Ecto neural progenitor cell (in vitro differentiated cells): Measurements from ENCODE around the gene SOBP.
"Not testable (repeated sequence)": the region's sequence is repeated elsewhere in the genome, so short reads cannot be mapped to it uniquely, and the experiment has no call there.

Source experiments
- DNase-seq: peaks from one replicate; pipeline ENCODE4 v3.0.0-alpha.2; 2018; ENCODE audit warnings: low spot score

Gene SOBP, protein sequence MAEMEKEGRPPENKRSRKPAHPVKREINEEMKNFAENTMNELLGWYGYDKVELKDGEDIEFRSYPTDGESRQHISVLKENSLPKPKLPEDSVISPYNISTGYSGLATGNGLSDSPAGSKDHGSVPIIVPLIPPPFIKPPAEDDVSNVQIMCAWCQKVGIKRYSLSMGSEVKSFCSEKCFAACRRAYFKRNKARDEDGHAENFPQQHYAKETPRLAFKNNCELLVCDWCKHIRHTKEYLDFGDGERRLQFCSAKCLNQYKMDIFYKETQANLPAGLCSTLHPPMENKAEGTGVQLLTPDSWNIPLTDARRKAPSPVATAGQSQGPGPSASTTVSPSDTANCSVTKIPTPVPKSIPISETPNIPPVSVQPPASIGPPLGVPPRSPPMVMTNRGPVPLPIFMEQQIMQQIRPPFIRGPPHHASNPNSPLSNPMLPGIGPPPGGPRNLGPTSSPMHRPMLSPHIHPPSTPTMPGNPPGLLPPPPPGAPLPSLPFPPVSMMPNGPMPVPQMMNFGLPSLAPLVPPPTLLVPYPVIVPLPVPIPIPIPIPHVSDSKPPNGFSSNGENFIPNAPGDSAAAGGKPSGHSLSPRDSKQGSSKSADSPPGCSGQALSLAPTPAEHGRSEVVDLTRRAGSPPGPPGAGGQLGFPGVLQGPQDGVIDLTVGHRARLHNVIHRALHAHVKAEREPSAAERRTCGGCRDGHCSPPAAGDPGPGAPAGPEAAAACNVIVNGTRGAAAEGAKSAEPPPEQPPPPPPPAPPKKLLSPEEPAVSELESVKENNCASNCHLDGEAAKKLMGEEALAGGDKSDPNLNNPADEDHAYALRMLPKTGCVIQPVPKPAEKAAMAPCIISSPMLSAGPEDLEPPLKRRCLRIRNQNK

DNA sequence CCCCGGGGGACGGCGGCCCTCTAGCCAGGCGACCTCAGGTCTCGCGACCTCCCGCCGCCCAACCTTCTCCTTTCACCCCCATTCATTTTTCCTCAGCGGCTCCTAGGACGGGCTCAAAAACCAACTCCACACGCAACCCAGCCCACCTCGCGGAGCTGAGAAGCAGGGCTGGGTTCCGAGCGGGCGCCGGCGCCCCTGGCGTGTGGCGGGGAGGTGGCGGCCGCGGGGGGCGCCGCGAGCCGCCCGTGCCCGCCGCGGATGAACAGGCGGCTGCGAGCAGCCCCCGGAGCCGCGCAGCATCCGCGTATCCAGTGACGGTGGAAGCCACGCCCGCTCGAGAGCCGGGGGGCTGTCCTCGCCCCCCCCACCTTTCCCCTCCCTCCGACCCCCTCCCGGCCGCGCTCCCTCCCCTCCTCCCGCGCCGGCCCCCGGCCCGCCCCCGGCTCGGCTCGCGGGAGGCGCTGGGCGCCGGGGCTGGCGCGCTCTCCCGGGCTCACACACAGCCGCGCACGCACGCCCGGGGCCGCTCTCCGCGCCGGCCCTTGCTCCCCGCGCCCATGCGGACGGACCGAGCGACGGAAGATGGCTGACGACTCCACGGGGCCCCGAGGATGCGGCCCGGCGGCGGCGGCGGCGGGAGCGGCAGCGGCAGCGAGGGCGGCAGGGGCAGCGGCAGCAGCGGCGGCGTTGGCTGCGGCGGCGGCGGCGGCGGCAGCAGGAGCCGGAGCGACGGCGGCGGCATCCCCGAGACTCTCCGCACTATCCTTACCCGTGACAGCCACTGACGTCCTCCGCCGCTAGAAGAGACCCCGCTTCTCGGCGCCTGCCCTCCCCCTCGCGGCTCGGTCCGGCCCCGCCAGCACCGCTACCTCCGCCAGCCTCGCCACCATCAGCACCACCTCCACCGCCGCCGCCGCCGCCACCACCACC is at the start of gene SOBP:
Gene SOBP (plus strand): TSS at position 482 of the 930 bp plus-strand sequence. CDS start 500 bp downstream, outside the sequence.
- DNase-seq, result peak; percentile 84

DNA sequence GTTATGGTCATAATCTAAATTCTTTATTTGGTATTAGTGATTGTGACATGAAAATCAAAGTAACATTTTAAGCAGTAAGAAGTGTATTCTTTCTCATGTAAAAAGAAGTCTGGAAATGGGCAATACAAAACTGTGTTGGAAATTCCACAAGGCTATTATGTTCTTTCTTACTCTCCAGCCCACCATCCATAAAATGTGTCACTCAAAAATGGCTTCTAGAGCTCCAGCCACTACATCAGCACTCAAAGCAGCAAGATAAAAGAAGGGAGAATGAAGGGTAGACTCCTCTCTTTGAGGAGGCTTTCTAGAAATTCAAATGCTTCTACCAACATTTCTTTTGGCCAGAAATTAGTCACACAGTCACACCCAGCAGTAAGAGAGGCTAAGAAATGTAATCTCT is 49.0 kb upstream of the SOBP start:
- DNase-seq, result no peak

- DNase-seq, result no peak
Observed at GRCh38 chr6:107441682-107442081, 48.2 kb upstream of the SOBP start.

DNA sequence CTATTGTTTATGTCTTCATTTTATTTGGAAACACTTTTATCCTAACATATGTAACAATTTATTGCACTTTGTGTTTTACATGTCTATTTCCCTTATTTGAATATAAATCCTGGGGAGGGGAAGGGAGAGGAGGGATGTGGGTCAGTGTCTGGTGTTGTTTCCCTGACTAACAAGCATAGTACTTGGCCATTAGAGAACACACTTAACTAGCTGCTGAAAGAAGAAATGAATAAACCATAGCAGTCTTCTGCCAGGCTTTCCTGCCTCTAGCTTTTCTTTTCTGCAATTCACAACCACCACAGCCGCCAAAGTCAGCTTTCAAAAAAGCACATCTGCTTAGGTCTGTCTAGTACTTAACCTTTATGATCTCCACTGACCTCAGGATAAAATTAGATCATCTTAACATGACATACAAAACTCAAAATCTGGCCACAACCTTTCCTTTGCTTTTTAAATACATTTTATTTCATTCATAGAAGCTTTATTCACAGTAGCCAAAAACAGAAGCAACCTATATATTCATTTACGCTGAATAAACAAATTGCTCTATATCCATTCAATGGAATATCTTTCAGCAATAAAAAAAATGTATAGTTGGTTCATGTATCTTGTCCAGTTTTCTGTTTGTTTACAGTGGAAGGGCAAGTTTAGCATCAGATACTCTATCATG is 46.8 kb upstream of the SOBP start:
- no peak for DNase-seq

DNA sequence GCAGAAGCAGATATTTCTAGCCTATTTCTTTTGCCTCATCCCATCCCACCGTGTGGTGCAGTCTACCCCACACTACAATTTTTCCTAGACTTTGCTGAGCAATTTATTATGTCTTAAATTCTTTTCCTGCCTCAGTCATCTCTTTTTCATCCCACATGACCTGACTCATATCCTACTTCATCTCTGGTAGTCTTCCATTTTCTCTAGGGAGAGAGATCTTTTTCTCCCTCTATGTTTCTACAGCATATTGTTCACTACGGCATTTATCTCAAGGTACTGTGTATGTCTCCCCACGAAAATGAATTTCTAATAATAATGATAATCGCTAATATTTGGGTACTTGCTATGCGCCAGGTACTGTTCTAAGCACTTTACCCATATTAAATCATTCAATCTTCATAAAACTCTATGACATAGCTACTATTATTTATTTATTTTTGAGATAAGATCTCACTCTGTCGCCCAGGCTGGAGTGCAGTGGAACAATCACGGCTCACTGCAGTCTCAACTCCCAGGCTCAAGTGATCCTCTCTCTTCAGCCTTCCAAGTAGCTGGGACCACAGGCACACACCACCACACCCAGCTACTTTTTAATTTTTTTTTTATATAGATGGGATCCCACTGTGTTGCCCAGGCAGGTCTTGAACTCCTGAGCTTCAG is 46.2 kb upstream of the SOBP start:
- DNase-seq, result no peak

DNA sequence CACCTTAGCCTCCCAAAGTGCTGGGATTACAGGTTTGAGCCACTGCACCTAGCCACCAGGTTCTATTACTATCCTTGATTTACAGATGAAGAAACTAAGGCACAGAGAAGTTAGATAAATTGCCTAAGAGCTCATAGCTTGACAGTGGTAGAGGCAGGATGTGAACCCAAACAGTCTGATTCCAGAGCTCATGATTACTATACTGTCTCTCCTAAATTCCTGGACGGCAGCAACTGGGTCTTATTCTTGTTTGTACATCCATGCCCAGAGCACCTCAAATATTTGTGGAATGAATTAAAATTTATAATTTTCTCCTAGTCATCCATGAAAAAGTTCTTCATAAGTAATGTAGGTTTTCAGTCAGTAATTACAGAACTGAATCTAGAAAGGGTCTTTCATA is 45.6 kb upstream of the SOBP start:
- DNase-seq, result no peak

DNA sequence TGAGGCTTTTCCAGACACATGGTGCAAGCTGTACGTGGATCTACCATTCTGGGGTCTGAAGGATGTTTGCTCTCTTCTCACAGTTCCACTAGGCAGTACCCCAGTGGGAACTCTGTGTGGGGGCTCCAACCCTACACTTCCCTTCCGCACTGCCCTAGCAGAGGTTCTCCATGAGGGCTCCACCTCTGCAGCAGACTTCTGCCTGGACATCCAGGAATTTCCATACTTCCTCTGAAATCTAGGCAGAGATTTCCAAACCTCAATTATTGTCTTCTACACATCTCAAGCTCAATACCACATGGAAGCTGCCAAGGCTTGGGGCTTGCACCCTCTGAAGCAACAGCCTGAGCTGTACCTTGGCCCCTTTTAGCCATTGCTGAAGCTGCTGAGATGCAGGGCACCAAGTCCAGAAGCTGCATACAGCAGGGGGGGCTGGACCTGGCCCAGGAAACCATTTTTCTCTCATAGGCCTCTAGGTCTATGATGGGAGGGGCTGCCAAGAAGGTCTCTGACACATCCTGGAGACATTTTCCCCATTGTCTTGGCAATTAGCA is 42.2 kb upstream of the SOBP start:
- DNase-seq, result no peak

- DNase-seq, result no peak
Observed at GRCh38 chr6:107448776-107449175, 41.1 kb upstream of the SOBP start.

GRCh38 chr6:107458672-107459282 is 31.1 kb upstream of the SOBP start:
- no peak for DNase-seq

GRCh38 chr6:107459283-107460082 is 30.4 kb upstream of the SOBP start, which contains the start of gene PDSS2:
TSS of gene PDSS2 (minus strand) at chr6:107459564. CDS start at chr6:107459285, 279 bp downstream.
- DNase-seq, result peak; percentile 98

DNA sequence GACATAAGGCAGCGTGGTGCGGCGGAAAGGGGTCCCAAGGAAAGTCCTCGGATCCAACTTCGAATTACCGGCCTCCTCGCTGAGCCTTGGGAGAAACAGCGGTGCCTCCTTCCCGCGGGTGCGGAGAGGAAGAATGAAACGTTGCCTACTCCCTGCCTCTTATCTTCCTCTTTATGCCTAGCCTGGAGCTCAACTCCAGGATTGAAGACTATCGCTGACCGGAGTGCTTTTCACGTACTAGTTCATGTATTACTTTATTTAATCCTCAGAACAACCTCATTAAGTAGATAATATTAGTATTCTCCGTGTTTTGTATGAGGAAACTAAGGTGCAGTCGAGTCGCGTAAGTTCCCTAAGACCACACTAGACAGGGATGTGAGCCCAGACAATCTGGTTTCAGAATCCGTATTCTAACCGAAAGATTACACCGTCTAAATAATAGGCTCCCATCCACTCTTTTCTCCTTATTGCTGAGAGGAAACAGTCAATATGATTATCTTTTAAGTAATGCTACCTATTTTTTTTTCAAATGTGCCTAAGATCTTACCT is 29.8 kb upstream of the SOBP start:
- no peak for DNase-seq

GRCh38 chr6:107466062-107466461 is 23.9 kb upstream of the SOBP start:
- DNase-seq, result no peak

DNA sequence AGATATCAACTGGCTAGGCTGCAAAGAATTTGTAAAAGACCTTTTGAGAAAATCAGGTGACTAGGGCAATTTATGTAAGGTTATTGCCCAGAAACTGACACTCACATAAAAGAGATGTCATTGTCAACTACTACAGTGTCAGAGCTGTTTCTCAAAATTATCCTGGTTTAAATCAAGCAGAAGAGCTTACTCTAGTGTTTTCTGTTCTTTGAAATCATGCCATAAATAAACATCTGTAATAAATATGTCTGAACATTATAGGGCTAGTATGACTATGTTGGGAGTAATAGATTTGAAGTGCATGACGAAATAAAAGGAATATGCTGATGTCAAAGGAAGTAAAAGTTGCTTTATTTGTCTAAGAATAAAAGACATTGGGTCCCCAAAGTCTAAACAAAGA is 19.6 kb upstream of the SOBP start:
- no peak for DNase-seq

- no peak for DNase-seq
Observed at GRCh38 chr6:107473660-107474059, 16.3 kb upstream of the SOBP start.

DNA sequence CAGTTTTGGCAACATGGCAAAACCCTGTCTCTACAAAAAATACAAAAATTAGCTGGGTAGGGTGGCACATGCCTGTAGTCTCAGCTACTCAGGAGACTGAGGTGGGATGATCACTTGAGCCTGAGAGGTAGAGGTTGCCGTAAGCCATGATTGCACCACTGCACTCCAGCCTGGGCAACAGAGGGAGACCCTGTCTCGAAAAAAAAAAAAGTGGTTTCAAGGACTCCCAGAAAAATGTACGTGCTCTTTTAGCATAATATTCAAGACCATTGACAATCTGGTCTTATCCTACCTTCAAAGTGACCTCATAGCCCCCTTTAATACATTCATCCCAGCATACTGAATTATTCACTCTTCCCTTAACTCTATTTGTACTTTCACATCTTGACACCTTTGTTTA is 14.6 kb upstream of the SOBP start:
- not testable (repeated sequence) for DNase-seq

DNA sequence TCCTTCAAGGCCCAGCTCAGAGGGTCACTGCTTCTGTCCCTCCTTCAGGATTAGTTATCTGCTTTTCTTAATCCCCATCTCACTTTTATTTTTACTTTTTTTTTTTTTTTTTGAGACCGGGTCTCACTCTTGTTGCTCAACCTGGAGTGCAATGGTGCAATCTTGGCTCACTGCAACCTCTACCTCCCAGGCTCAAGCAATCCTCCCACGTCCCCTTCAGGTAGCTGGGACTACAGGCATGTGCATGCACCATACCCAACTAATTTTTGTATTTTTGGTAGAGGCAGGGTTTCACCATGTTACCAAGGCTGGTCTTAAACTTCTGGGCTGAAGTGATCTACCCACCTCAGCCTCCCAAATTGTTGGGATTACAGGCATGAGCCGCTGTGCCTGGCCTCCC is 14.1 kb upstream of the SOBP start:
- not testable (repeated sequence) for DNase-seq

DNA sequence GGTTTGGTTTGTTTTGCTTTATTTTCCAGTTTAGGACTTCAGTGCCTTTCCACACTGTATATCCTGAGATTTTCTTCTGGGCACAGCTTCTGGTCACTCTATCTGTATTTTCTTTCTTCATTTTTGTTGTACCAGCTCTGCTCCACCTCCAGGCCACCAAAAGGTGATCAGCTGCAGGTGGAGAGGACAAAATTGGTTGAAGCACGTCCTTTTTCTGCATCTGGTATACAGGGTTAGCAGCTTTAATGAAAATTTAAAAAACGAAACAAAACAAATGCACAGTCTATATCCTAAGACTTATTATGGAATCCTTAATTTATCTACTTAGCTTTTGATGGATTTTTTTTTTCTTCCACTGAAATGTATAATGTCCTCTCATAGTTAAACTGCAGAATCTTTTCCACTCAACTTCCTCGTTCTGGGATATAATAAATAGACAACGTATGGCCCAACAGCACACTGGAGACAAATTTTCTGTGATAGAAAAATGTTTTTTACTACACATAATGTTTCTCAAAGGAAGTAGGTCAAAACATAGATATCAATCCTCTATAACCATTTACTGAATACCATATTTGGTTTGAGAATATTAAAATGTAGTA is 10.7 kb upstream of the SOBP start:
- no peak for DNase-seq

GRCh38 chr6:107485157-107485556 is 4.8 kb upstream of the SOBP start:
- no peak for DNase-seq
